Measurements from ENCODE around the gene CDC5L. TPM values are rescaled to one million over a fixed set of nuclear protein-coding genes. Genes with fewer than 3 reads are reported as not detected.

The CDC5L gene
- total RNA-seq, 1 donor from 2014 or later = 18.3 TPM

- TF ChIP-seq CTCF (IDR thresholded peaks at IDR 0.05) = no peak
- DNase-seq = no peak
- Histone ChIP-seq H3K27me3 (ENCODE audit: low read depth) (no peaks in the 10 kb centered on the region), H3K4me1 (peaks cover 22% of the 10 kb centered on the region), H3K9me3 (no peaks in the 10 kb centered on the region), H3K27ac (peak overlapping the region; percentile 90), H3K4me3 (peak overlapping the region; percentile 87), H3K36me3 (peaks cover 6% of the 10 kb centered on the region)
- intact Hi-C loops (cut with DNase I) = no loop called here
- peak; percentile 32 to 35 for ATAC-seq
Observed at GRCh38 chr6:44386929-44387345, 569 bp upstream of the CDC5L start.

- Histone ChIP-seq H3K4me1 (peaks cover 22% of the 10 kb centered on the region), H3K4me3 (peak overlapping the region; percentile 87), H3K27ac (peak overlapping the region; percentile 90), H3K9me3 (no peaks in the 10 kb centered on the region), H3K27me3 (ENCODE audit: low read depth) (no peaks in the 10 kb centered on the region), H3K36me3 (peaks cover 18% of the 10 kb centered on the region)
- intact Hi-C loops (cut with DNase I) = no loop called here
- ATAC-seq = no peak
- DNase-seq = no peak
- no peak for TF ChIP-seq CTCF (IDR thresholded peaks at IDR 0.05)
Observed at GRCh38 chr6:44388135-44388487, 605 bp downstream of the CDC5L start.

GRCh38 chr6:44388887-44389286 lies 1.4 kb downstream of the CDC5L start:
- TF ChIP-seq CTCF (IDR thresholded peaks at IDR 0.05) = no peak
- intact Hi-C loops (cut with DNase I) = no loop called here
- no peak overlapping the region for H3K27ac ChIP-seq
- peak overlapping the region; percentile 87 for H3K4me3 ChIP-seq
- no peaks in the 10 kb centered on the region for H3K27me3 ChIP-seq (ENCODE audit: low read depth)
- no peak for ATAC-seq
- H3K36me3 ChIP-seq = peaks cover 25% of the 10 kb centered on the region
- no peaks in the 10 kb centered on the region for H3K9me3 ChIP-seq
- DNase-seq = no peak
- peaks cover 22% of the 10 kb centered on the region for H3K4me1 ChIP-seq

GRCh38 chr6:44390158-44390683 lies 2.7 kb downstream of the CDC5L start:
- TF ChIP-seq CTCF (IDR thresholded peaks at IDR 0.05) = no peak
- Histone ChIP-seq H3K27ac (no peak overlapping the region), H3K9me3 (no peaks in the 10 kb centered on the region), H3K27me3 (ENCODE audit: low read depth) (no peaks in the 10 kb centered on the region), H3K36me3 (peaks cover 39% of the 10 kb centered on the region), H3K4me3 (no peak overlapping the region), H3K4me1 (peaks cover 22% of the 10 kb centered on the region)
- intact Hi-C loops (cut with DNase I) = no loop called here
- no peak for ATAC-seq
- DNase-seq = no peak

GRCh38 chr6:44395501-44395900 lies 8.0 kb downstream of the CDC5L start:
- intact Hi-C loops (cut with DNase I) = no loop called here
- no peaks in the 10 kb centered on the region for H3K27me3 ChIP-seq (ENCODE audit: low read depth)
- no peak for TF ChIP-seq CTCF (IDR thresholded peaks at IDR 0.05)
- DNase-seq = no peak
- no peaks in the 10 kb centered on the region for H3K9me3 ChIP-seq
- H3K36me3 ChIP-seq = peaks cover 88% of the 10 kb centered on the region
- H3K4me1 ChIP-seq = no peaks in the 10 kb centered on the region
- no peak overlapping the region for H3K27ac ChIP-seq
- H3K4me3 ChIP-seq = no peak overlapping the region
- ATAC-seq = no peak

GRCh38 chr6:44396968-44397367 lies 9.5 kb downstream of the CDC5L start:
- DNase-seq (no peak), ATAC-seq (no peak)
- no peak overlapping the region for H3K27ac ChIP-seq
- no peak for TF ChIP-seq CTCF (IDR thresholded peaks at IDR 0.05)
- peaks cover 95% of the 10 kb centered on the region for H3K36me3 ChIP-seq
- H3K4me1 ChIP-seq = no peaks in the 10 kb centered on the region
- no peak overlapping the region for H3K4me3 ChIP-seq
- H3K9me3 ChIP-seq = no peaks in the 10 kb centered on the region
- intact Hi-C loops (cut with DNase I) = no loop called here
- no peaks in the 10 kb centered on the region for H3K27me3 ChIP-seq (ENCODE audit: low read depth)

All from lower lobe of right lung (tissue), 2 donors.